22Rv1 (cell line): ENCODE results near the gene SPINT2.

ENCODE experiments used
- CTCF ChIP-seq: fragments of 450-650 bp; IDR thresholded peaks from 2 replicates; pipeline ENCODE4 v1.5.1; 2017; ENCODE audit warnings: mild to moderate bottlenecking
- ZFX ChIP-seq: fragments of 450-650 bp; IDR thresholded peaks from 2 replicates; pipeline ENCODE4 v1.6.1; 2017; ENCODE audit warnings: antibody characterized with exemption, borderline replicate concordance

DNA sequence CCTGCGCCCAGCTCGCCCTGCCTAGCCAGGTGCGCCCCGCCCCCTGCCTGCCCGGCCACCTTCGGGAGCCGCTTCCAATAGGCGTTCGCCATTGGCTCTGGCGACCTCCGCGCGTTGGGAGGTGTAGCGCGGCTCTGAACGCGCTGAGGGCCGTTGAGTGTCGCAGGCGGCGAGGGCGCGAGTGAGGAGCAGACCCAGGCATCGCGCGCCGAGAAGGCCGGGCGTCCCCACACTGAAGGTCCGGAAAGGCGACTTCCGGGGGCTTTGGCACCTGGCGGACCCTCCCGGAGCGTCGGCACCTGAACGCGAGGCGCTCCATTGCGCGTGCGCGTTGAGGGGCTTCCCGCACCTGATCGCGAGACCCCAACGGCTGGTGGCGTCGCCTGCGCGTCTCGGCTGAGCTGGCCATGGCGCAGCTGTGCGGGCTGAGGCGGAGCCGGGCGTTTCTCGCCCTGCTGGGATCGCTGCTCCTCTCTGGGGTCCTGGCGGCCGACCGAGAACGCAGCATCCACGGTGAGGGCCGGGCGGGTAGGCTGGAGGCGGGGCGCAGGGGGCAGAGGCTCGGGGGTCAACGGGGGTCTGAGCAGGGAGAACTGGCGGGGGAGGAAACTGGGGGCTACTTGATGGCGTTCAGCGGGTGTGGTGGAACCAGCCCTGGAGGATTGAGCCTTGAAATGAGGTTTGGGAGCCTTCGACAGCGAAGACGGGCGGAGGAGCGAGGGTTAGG, at the start of gene SPINT2:
- no peak for TF ChIP-seq CTCF
- TF ChIP-seq ZFX = no peak
